GM18517 (cell line): ENCODE results near the gene ANK3.

ENCODE experiments used
- ATAC-seq: cut with Tn5 transposase; IDR thresholded peaks from one replicate; pipeline ENCODE4 v1.9.1; 2021; ENCODE audit warnings: mild to moderate bottlenecking, moderate library complexity; ENCODE audit not compliant: unreplicated experiment

The ANK3 gene

GRCh38 chr10:60144099-60144498 is 245.6 kb downstream of the ANK3 start:
- no peak for ATAC-seq

GRCh38 chr10:60142736-60143135 is 246.9 kb downstream of the ANK3 start:
- ATAC-seq: no peak

GRCh38 chr10:60141896-60142559 is 247.6 kb downstream of the ANK3 start:
- ATAC-seq: no peak

- ATAC-seq: no peak
Measured at GRCh38 chr10:60140651-60141632, 248.7 kb downstream of the ANK3 start.

GRCh38 chr10:60139798-60140566 is 249.7 kb downstream of the ANK3 start:
- ATAC-seq: no peak

- no peak for ATAC-seq
Measured at GRCh38 chr10:60139290-60139689, 250.4 kb downstream of the ANK3 start.

GRCh38 chr10:60138842-60139241 is 250.8 kb downstream of the ANK3 start:
- ATAC-seq: no peak

GRCh38 chr10:60138026-60138425 is 251.6 kb downstream of the ANK3 start:
- no peak for ATAC-seq

GRCh38 chr10:60137292-60137992 is 252.2 kb downstream of the ANK3 start:
- ATAC-seq: no peak

GRCh38 chr10:60135020-60135419 is 254.7 kb downstream of the ANK3 start:
- ATAC-seq: peak; percentile 56

- no peak for ATAC-seq
Measured at GRCh38 chr10:60134548-60134947, 255.1 kb downstream of the ANK3 start.

GRCh38 chr10:60130130-60130579 is 259.5 kb downstream of the ANK3 start:
- ATAC-seq: no peak

- ATAC-seq: no peak
Measured at GRCh38 chr10:60125895-60126294, 263.8 kb downstream of the ANK3 start.

GRCh38 chr10:60124536-60124935 is 265.1 kb downstream of the ANK3 start:
- ATAC-seq: no peak

GRCh38 chr10:60123668-60124067 is 266.0 kb downstream of the ANK3 start:
- no peak for ATAC-seq

GRCh38 chr10:60123172-60123571 is 266.5 kb downstream of the ANK3 start:
- ATAC-seq: no peak

GRCh38 chr10:60122190-60122589 is 267.5 kb downstream of the ANK3 start:
- no peak for ATAC-seq

GRCh38 chr10:60114765-60115586 is 274.7 kb downstream of the ANK3 start:
- ATAC-seq: peak; percentile 91

- ATAC-seq: no peak
Measured at GRCh38 chr10:60110739-60111138, 278.9 kb downstream of the ANK3 start.
